GM10847 (cell line): Measurements from ENCODE around the gene PID1.

Source experiments
- POLR2A ChIP-seq: IDR thresholded peaks from 2 replicates; pipeline ENCODE4 v1.6.1; 2011; ENCODE audit not compliant: insufficient read length; ENCODE audit errors: extremely low read depth

Gene PID1

DNA sequence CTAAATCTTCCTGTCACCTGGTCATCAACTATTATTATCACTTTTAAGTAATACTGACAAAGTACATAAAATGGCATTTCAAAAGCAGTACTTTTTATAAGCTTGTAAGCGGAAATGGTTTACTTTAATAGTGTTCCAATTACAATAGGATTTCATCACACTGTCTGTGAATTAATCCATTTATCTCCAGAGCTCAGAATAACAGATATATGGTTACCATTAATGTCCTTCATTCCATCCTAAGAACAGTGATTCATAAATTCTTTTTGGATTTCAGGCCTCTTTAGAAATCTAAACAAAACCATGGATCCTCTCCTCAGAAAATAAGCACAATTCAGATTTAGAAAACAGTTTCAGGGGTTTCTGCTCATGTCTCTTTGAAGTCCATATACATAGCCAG, 68.4 kb downstream of the PID1 start:
- no peak for TF ChIP-seq POLR2A

DNA sequence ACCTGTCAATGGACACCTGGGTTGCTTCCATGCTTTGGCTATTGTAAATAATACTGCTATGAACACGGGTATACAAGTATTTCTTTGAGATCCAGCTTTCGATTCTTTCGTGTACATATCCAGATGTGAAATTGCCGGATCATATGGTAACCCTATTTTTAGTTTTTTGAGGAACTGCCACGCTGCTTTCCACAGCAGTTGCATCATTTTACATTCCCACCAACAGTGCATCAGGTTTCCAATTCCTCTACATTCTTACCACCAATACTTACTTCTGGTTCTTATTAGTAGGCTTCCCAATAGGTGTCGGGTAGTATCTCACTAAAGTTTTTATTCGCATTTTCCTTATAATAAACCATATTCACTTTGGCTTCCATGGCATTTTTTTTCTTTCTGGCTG, 69.6 kb downstream of the PID1 start:
- TF ChIP-seq POLR2A = no peak

DNA sequence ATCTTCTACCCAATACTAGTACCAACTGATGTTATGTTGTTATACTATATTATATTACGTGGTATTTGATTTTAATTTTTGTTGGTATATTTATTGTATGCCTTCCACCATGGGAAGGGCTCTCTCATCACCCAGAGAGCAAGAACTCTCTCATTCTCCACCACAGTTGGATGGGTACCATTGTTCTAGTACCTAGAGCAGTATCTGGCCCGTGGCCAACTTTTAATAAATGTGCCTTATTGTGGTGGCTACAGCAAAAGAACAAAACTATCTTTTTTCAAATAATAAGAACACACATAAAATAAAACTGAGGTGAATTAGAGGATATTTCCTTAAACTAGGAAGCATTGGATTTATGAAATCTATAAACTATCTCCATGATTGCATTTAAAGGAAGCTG, 71.8 kb downstream of the PID1 start:
- TF ChIP-seq POLR2A = no peak

GRCh38 chr2:229196448-229196847, 74.6 kb downstream of the PID1 start:
- TF ChIP-seq POLR2A = no peak

DNA sequence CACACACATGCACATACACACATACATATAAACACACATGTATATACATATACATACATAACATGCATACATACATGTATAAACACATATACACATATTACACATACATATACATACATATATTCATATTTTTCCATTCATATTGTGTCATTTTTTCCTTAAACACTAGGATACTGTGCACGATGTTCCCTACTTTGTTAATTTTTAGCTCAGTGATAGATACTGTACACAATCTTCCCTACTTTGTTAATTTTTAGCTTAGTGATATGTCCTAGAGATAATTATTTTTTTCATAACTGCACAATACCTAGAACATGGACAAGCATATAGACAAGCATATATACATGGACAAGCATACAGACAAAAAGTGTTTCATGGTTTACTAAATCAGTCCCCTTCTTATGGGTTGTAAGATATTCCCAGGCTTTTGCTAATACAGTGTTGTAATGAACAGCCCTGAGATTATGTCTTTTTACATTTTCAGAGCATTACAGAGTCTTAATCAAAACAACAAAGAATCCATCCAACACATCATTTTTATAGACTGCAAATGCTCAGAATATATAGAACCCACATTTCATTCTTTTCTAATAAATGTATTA, 75.6 kb downstream of the PID1 start:
- TF ChIP-seq POLR2A = no peak

- no peak for TF ChIP-seq POLR2A
Observed at GRCh38 chr2:229193281-229193680, 77.8 kb downstream of the PID1 start.

DNA sequence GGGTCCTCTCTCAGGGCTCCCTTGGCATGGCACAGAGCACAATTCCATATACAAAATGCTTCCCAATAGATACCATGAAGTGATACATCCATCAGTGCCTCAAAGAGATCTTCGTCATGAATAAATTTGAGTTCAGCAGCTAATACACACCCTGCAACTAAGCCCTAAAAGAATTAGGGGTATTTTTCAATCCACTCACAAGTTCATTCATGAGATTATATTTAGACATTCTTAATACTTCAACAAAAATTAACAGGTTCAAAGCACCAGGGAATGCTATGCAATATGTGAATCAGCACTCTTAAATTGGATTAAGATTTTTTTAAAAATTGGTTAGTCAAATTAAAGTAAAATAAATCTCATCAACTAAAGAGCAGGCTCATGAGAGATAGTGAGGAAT, 79.7 kb downstream of the PID1 start:
- TF ChIP-seq POLR2A = no peak

- no peak for TF ChIP-seq POLR2A
Observed at GRCh38 chr2:229181641-229182040, 89.4 kb downstream of the PID1 start.

GRCh38 chr2:229180658-229181057, 90.4 kb downstream of the PID1 start:
- TF ChIP-seq POLR2A = no peak

DNA sequence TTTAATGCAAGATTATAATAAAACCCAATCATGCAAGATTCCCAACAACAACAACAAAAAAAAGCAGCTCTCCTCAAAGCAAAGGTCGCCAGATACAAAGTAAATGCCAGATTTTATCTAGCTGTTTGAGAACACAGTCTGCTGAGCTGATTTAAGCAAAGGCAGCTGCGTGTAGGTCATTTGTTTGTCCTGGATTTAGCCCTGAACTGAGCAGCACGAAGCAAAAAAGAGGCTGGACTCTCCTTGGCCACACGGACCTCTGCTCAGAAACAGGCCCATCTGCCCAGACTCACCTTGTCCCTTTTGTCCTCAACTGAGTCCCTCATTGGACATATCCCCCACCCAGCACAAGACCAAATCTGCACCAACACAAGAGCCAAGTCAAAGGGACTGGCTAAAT, 91.5 kb downstream of the PID1 start:
- no peak for TF ChIP-seq POLR2A

GRCh38 chr2:229178706-229179105, 92.4 kb downstream of the PID1 start:
- TF ChIP-seq POLR2A = no peak

DNA sequence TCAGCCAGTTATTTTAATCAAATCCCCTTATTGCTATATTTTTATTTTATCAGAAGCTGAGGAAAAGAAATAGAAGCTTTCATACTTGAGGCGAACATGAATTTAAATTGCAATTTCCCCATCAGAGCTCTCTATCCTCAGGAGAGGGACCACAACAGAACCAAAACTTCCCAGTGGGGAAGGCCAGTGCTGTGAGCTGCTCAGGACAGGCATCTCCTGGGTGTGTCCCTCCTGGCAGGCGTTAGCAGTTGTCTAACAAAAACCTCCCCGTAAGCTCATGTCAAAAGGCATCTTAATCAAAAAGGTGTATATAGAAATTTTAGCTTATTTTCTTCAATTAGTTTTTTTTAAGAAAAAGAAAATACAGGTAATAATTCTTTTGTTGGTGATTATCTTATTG, 93.0 kb downstream of the PID1 start:
- TF ChIP-seq POLR2A = no peak

DNA sequence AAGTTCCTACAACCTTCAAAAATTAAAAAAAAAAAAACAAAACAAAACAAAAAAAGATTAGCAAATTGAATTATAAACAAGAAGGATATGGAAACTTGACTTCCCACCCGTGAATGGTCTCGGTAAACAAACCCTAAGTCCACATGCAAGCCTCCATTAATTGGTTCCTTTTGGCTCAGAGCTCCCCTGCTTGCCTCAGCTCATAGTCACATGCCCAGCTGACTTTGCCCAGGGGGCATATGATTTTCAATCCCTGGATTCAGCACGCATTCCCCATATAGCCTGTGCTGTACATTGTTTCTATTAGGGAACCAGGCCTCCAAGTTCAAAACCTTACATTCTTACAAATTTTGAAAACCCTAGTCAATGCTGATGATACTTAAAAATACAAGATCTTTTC, 95.0 kb downstream of the PID1 start:
- no peak for TF ChIP-seq POLR2A

DNA sequence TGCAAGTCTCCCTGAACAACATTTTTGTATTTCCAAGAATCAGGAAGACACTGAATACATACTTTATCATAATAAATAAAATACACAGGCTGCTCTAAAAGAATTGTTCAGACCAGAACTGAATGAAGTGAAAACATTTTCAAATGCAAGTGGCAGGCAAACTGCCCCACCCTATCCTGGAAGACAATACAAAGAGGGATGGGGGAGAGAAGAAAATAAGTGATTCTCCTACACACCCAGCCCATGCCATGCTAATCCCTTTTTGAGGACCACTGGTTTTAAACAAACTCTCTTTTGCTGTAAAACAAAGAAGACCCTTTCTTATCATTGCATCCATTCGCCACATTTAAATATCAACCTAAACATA, 95.6 kb downstream of the PID1 start:
- TF ChIP-seq POLR2A = no peak

DNA sequence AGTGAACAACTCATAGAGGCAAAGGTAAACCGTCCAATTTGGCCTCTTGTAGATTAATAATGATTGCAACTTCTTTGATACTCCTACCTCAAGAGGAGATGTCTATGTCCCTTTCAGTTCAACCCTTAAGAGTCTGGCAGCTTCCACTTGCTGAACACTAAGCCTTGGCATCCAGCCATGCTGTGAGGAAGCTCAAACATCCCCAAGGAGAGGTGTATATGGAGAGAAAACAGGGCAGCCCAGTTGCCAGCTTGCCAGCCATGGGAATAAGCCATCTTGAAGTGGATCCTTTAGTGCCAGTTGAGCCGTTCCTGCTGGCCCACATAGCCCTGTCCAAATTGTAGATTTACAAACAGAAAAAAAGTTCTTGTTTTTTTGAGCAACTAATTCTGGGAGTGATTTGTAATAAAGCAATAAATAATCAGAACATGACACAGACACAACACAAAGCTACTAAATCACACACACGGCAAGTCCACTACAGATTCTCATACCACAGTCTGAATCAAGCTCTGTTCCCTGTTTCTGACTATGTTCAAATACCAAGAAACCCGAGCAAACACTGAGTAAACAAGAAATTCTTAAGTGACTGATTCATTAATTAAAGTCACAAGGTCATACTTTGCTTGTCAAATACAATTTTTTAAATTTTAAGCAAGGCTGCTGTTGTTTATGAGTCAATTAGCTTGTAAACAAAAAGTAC, 96.1 kb downstream of the PID1 start:
- no peak for TF ChIP-seq POLR2A

DNA sequence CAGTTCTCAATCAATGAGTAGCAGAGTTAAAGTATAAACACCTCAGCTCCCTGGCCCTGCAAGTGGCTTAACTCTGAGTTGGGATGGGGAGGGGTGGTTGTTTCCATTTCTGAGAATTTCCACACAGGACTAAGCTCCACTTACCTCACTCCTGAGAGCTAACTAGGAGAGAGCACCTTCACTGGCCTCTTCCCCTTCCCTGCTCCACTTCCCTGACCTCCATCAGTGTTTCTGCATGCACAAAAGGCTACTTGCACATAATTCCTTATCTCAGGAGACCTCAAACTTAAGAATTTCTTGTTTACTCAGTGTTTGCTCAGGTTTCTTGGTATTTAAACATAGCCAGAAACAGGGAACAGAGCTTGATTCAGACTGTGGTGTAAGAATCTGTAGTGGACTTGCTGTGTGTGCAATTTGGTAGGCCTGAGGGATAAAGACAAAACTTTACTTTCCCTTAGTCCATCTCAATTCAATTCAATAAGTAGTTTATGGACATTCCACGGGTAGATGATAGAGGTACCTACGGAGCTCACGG, 97.2 kb downstream of the PID1 start:
- no peak for TF ChIP-seq POLR2A

DNA sequence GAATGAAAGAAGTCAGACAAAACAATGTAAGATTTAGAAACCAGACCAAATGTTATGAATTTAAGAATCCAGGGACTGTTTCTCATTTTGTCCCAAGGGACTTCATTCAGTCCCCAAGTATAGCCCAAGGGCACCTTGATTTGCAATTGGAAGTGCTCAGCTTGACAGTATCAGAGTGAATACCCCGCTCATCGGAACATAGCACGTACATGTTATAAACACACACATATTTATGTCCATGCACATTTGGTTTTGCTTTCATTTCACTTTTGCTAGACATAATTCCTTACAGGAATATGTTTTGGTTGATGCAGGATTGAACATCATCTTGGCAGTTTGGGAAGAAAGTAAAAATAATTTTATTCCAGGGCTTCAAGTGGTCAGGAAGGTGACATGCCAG, 100.2 kb downstream of the PID1 start:
- TF ChIP-seq POLR2A = no peak
